HG03108 (cell line): Measurements from ENCODE around the gene PRG2.
"Not testable (repeated sequence)": the region's sequence is repeated elsewhere in the genome, so short reads cannot be mapped to it uniquely, and the experiment has no call there.

Source experiments
- ATAC-seq: cut with Tn5 transposase; IDR thresholded peaks from one replicate; pipeline ENCODE4 v1.9.1; 2021; ENCODE audit warnings: moderate library complexity; ENCODE audit not compliant: unreplicated experiment

The PRG2 gene

DNA sequence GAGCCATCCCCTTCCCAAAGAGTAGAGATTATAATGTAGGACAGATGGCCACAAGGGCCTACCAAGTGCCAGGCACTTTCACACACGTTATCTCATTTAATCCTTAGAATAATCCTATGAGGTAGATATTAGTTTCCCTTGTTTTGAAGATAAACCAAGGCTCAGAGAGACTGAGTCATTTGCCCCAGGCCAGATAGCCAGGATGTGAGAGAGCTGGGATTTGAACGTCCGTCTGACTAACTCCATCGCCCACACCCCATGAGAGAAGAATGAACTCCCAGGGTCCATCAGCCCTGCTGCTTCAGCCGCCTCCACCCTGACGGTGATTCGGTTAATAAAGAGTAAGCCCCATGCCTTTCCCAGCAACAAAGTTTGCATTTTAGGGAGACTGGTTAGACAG, 20.2 kb downstream of the PRG2 start:
- ATAC-seq, result no peak

DNA sequence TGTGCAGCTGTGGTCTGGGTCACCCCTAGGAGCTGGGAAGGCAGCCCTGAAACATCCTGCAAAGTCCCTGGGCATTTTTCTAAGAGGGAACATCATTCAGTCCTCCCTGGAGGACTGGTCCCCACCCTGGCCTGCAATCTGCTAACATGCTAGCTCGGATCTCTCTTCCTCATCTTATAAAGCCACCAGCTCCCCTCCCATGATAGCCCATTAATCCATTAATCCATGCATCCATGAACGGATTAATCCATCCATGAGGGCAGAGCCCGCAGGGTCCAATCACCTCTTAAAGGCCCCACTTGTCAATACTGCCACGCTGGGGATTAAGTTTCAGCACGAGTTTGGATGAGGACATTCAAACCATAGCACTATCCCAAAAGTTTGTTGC, 21.6 kb downstream of the PRG2 start:
- ATAC-seq, result no peak

DNA sequence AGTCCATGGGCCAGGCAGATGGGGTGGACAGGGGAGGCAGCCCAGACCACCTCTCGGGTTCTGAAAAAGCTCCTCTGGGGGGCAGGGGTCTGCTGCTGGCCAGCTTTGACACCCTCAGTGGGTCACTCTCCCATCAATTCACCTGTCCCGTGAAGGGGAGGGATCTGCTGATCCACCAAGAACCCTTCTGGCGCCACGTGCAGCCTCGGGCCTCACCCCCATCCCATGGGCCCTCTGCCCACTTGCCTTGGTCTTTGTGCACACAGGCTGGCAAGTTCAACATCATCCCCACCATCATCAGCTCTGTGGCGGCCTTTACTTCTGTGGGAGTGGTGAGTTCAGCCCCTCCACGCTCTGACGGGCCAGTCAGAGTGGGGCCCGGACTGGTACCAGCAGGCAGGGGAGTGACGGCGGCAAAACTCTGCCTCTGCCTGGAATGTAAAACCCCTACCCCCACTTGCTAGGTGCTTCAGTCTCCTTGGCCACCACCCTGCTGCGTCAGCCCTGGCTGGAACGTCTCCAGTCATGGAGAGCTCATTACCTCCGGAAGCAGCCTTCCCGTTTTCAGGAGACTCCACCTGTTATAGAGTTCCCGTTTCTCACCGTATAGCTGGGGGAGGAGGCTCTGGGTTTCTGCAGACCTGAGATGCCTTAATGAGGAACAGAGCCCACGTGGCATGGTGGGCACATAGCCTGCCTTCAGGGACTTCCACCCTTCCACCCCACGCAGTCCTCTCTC, 22.2 kb downstream of the PRG2 start:
- no peak for ATAC-seq

DNA sequence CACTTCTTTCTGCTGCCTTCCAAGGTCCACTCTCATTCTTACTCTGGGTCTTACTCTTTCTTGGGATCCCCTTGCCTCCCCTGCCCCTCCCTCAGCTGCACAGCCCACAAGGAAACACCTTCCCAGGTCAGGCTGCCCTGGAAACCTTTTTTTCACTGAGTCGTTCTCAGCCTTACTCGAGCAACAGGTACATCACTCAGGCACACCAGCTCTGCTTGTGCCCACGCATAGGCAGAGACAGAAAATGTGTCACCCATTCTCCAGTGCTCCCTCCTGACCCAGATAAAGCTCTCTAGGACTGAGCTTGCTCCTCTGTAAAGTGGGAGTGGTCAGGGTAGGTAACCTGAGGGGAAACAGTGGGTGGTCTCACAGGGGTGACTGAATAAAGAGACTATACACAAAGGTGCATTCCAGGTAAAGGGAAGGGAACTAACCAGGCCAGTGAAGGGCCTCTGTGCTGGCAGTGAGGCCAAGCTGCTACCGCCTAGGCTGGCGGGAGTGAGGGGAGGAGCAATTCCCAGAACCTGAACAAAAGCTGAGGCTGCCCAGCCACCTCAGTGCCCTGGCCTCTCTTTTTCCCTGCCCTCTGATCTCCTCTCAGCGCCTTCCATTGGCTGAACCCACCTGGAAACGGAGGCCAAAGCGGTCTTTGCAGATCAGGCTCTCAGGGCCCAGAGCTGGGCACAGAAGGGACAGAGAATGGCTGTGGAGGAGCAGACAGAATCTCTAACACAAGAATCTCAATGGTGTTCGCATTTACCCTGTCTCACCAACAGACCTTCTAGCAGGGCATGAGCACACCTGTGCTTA, 25.4 kb downstream of the PRG2 start:
- no peak for ATAC-seq

DNA sequence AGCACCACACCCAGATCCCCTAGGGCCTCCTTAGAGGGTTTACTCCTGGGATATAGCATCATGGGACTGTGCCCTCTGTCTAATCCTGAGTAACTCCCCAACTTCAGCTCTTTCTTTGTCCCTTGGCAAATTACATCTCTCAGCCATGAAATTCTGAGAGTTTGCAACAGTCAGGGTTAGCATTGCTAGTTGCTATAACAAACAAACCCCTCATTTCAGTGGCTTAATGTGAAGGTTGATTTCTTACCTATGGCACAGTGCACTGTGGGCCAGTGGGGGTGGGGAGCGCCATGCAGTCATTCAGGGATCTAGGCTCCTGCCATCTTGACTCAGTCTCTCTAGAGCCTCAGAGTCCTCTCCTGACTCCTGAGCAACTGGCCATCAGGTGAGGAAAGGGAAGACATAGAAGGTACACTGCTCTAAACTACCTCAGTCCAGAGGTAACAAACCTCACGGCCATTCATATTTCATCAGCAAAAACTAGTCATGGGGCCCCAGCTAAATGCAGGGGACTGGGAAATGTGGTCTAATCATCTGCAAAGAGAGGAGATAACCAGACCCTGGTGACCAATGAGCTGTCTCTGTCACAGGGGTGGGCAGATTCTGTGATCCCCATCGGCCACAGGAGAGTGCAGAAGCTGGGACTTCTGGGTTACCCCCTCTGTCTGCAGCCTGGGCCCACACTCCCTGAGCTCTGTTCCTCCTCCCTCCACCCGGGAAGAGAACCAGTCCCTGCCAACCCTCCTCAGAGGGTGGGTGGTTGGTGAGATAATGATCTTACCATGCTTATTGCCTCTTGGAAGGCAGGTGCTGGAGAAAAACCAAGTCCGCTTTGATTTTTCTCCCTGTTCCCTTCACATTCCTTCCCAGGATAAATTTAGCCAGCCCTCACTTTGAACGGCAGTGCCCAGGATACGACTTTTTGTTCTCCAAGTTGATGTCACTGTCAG, 27.0 kb downstream of the PRG2 start:
- no peak for ATAC-seq

DNA sequence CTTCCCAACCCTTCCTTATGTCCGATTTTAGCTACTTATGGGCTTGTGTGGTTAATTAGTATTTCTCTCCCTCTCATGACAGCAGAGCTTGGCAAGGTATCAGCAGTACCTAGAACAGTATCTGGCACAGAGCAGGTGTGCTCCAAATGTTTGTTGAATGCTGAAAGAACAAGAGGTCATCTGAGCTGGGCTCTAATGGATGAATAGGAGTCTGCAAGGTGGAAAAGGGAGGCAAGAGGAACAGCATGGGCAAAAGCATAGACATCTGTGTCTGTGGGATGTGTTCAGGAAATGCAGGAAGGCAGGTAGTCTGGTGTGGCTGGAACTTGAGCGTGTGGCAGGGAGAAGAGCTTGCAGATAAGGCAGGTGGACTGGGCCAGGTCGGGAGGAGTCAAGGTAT, 28.5 kb downstream of the PRG2 start:
- ATAC-seq, result no peak

DNA sequence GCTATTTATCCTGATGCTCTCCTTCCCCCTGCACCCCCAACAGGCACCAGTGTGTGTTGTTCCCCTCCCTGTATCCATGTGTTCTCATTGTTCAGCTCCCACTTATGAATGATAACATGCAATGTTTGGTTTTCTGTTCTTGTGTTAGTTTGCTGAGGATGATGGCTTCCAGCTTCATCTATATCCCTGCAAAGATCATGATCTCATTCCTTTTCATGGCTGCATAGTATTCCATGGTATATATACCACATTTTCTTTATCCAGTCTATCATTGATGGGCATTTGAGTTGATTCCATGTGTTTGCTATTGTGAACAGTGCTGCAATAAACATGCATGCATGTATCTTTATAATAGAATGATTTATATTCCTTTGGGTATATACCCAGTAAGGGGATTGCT, 29.0 kb downstream of the PRG2 start:
- ATAC-seq, result not testable (repeated sequence)

DNA sequence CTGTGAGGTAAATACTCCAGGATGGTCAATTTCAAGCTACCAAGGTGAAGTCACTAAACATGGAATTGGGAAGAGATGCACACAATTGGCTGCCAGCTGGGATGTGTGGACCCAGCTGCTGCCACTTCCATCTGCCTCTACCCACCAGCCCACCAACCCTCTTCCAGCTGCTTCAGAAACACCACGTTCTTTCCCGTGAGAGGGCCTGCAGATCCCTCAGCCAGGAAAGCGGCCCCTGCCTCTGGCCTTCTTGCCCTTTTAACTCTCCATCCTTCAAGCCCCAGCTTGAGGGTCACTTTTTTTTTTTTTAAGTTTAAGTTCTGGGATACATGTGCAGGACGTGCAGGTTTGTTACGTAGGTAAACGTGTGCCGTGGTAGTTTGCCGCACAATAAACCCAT, 29.5 kb downstream of the PRG2 start:
- ATAC-seq, result no peak

DNA sequence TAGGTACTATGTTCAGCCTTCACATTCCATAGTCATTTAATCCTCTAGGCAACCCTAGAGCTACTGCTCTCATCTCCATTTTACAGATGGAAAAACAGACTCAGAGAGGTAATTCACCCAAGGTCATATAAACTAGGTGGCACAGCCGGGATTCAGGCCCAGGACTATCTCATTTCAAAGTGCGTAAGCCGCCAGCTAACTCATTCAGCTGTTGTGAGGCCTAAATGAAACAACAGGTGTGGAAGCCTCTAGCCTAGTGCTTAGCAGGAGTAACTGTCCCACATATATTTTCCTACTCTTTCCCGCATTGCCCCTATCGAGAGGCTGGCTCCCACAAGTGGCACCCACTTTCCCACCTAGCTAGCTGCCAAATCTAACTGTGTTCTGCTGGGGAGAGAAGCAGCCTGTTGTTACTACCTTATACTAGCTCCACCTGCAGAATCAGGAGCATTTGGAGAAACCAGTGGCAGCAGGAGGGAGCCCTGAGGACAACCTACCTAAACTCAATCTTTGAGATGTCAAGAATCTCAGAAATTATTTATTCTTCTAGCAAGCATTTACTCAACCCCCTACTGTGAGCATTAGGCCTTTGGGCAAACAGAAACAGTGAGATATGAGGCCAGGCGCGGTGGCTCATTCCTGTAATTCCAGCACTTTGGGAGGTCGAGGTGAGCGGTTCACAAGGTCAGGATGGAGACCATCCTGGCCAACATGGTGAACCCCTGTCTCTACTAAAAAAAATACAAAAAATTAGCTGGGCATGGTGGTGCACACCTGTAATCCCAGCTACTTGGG, 30.4 kb downstream of the PRG2 start:
- no peak for ATAC-seq

DNA sequence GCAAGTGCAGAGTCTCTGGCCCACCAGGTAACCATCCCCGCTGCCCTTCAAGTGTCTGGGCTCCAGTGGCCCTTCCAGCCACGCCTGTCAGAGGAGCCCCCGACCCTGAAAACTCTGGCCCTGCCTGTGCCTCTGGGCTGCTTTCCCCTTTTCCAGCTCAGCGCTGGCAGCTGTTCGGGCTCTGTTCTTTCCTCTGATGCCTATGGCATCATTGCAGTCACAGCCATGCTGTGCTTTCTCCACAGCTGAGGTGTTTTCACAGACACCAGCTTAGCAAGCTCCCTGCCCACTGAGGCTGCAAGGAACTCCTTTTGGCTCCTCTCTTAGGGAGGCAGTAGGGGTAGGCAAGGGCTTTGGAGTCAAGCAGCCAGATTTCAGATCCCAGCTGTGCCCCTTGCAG, 31.1 kb downstream of the PRG2 start:
- ATAC-seq, result no peak

DNA sequence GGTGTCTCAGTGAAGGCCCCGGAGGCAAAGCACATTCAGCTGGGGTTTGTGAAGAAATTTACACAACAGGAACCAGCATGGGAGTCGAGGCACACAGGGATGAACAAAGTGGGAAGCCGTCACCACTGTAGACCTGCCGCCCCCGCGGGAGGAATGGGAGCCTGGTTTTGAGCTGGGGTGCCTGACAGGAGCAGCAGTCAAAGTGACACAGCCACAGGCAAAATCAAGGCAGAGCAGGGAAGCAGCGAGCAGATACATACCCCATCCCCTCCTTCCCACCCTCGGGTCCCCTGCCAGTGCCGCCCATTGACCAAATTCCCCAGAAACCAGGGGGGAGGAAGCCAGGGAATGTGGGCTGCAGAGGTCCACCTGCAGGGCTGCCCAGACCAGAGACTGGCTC, 31.5 kb downstream of the PRG2 start:
- no peak for ATAC-seq

DNA sequence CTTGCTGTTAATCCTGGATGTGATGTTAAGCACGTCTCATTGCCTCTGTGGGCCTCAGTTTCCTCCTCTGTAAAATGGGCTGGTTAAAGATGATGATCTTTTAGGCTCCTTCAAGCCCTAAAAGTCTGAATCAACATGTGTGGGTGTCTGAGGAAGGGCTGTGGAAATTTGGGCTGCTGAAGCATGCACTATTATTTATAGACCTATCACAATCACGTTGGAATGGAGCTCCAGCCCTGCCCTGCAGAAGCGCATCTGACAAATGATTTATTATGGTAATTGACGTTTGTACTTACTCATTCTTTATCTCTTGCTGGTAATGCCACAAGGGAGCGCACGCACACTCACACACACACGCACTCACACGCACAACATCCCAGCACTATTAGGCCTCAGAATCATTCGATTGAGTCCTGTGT, 31.9 kb downstream of the PRG2 start:
- no peak for ATAC-seq

DNA sequence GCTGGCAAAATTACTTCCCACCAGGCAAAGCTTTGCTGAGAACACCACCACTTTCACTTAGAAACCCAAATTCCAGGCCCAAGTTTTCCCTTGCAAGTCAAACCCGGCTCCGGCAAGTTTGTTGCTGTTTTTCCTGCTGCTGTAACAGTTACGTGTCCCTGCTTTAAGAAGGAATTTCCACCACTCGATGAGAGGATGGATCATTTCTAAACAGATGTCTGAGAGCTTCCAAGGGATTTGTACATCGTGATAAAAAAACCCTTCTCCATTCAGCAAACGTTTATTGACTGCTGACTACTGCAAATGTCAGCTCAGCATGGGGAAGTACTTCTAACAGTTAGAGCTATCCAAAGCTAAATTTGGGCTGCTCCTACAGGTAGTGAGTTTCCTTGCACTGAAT, 32.6 kb downstream of the PRG2 start:
- no peak for ATAC-seq

DNA sequence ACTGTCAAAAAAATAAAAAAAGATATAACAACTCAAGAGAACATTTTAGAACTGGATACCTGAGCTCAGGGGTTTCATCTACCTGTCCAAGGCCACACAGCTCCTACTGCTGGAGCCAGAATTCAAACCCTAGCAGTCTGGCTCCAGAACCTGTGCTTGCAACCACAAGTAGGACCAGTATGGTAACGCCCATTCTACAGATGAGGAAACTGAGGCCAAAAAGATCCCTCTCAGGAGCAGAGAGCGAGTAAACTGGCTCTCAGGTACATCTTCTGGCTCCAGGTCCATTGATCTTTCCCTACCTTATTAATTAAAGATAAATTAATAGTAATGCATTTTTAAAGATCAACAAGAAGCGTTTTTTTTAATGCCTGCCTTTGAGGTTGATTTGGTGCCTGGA, 33.1 kb downstream of the PRG2 start:
- no peak for ATAC-seq

DNA sequence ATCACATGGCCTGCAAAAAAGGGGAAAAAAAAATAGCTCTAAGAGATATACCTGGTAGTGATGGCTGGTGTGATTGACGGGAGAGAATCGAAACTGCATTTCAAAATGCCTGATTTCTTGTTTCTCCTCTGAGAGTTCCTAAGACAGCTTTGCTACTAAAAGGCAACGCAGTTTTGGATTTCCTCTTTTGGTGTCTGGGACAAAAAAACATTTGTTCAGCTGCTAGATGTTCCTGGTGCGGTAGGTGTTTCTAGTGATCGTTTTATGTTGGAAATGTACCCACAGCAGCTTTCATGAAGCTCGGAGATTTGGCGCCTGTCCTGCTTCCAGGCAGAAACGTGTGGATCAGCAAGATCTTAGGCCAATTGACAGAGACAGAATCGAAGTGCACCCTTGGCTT, 34.2 kb downstream of the PRG2 start:
- ATAC-seq, result no peak

DNA sequence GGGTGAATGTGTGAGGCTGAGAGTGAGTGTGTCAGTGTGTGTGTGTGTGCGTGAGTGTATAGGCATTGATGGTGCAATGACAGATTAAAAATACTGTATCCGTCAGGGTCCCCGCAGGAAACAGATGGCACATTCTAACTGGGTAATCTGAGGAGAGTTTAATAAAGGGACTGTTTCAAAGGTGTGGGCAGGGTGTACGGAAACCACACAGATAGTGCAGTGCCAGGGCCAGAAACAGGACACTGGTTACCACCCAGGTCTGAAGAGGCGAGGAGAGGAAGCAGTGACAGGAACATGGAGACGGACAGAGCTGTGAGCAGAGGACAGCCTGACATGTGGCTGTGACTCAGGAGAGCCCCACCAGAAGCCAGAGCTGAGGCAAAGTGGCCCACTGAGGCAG, 35.8 kb downstream of the PRG2 start:
- ATAC-seq, result no peak

DNA sequence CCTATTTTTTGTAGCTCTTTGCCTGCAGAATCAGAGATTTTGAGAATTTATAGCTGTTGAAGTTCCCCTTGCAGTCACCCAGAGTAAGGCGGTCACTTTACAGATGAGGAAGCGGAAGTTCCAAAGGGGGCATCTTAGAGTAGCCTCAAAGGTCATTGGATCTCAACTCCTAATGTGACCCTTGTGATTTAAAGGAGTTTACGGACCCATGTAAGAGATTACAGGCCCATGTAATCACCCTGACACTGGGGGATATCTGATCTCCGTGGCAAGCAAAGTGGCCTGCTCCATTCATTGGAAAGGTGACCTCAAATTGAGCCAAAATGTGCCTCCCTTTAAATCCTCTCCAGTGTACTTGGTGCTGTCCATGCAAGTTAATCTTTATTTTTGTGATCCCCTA, 36.6 kb downstream of the PRG2 start:
- ATAC-seq, result no peak

DNA sequence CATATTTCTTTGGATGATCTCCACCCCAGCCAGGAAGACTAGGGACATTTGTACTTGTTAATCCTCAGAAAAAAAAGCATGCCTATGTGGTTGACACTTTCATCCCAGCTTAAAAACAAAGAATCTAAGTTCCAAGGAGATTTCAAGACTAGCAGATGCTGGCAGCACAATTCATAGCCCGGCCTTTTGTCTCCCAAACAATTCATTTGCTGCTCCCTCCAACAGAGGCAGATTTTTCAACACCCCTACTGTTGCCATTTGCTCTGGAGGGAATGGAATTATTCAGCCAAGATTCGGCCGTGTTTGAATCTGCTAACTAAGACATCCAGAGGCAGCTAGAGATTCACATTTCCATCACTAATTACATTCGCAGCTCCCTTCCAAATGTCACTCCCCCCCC, 37.0 kb downstream of the PRG2 start:
- no peak for ATAC-seq

DNA sequence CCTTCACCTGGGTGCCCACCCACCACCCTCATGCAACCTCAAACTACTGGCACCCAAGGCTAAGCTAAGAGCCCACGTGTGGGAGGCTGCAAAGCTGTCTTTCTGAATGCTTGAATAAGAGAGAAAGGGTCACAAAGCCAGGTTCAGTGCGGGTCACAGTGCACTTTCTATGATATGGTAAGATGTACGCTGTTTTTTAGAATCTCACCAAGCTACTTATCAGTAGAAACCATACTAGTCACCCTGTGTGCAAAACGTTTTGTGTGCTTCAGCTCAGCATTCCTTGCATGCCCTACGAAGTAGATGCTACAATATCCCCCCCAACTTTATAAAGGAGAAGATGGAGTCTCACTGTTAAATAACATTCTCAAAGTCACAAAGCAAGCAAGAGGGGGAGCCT, 37.4 kb downstream of the PRG2 start:
- no peak for ATAC-seq

DNA sequence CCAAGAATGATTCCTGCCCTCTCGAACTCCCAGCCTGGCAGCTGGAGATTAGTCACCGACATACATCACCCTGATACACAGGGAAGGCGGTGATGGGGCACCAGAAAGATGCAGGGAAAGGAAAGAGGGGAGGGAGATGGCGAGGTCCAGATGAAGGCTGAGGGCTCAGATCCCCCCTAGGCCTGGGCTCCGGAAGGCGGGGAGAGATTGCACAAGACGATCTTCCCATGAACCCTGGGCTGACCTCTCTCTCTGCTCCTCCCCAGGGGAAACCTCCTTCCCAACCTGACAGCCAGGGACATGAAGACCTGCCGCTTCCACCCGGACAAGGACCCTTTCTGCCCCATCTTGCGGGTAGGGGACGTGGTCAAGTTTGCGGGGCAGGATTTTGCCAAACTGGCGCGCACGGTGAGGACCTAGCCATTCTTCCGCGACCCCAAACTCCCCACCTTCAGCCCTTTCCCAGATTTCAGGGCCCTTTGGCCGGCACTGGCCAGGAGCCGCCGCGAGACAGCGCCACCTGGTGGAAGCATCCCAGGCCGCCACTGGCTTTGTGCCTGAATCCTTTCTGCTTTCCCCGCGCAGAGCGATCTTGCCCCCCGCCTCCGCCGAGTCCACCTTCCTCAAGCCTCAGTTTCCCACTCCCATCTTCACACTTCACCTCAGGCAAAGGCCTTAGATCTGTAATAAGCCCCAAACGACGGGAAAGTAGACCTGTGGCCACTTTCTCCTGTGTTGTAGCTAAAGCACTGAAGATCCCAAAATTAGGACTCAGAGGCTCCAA, 40.8 kb downstream of the PRG2 start:
- no peak for ATAC-seq
